Stimulated activated CD8-positive, alpha-beta memory T cell treated with anti-CD3 and anti-CD28 coated beads, Interleukin-7, amount 100 ng/mL, for 1 hour (primary cell): Measurements from ENCODE around the gene MDFI.
A peak's percentile ranks its signal among the peaks of the same experiment; 100 is the strongest.

ENCODE experiments used
- DNase-seq, 2 donors: peaks; one replicate each; pipeline ENCODE4 v3.0.0-alpha.2; 2020; ENCODE audit warnings: low read depth in 2 of 2

The MDFI gene

GRCh38 chr6:41638002-41638934, at the start of gene MDFI:
Gene MDFI (plus strand): TSS chr6:41638468. CDS start chr6:41638750, 282 bp downstream.
- DNase-seq: no peak

DNA sequence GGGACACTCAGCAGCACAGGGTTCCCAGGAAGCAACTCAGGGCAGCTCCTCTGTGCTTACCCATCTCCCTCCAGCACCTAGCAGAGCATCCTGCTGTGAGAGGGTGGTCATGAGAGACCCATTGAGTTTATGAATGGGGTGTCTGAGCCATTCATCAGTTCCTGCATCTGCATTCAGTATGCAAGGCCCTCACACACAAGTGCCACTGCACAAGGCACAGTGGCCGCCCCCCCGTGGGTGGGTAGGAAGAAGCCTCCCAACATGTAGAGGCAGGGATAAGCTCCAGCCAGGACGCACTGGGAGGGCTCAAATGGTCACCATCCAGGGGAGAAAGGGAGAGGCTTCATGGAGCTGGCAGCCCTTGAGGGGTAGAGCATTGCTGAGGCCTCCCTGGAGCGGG, 49.0 kb upstream of the MDFI start:
- no peak for DNase-seq

DNA sequence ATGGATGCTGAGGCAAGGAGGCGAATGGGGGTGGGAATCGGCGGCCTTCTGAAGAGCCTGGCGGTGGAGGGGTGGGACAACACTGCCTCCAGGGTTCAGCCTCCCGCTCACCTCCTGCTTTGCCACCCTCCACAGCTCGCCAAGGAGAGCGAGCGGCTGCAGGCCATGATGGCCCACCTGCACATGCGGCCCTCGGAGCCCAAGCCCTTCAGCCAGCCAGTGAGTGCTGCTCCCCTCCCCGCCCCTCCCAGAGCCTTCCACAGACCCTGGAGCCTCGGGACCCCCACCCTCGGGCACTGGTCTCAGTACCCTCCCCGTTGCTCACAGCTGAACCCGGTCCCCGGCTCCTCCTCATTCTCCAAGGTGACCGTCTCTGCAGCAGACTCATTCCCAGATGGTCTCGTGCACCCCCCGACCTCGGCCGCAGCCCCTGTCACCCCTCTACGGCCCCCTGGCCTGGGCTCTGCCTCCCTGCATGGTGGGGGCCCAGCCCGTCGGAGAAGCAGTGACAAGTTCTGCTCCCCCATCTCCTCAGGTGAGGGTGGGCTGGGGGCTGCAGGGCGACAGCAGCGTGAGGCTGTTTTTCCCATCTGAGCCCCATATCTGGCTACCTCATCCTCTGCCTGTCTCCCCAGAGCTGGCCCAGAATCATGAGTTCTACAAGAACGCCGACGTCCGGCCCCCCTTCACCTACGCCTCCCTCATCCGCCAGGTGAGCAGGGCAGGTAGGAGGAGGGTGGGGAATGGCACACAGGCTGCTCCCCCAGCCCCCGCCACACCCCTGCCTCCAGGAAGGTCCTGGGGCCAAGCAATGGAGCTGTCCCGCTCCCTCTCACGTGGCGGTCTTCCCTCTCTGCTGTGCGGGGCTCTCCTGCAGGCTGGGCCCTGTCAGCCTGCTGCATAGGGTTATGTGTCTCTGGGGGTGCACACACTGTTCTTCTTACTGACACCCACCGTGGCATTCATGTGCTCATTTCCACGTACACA, 48.3 kb upstream of the MDFI start:
- DNase-seq: no peak

GRCh38 chr6:41591122-41591521, 47.1 kb upstream of the MDFI start:
- no peak for DNase-seq

GRCh38 chr6:41591859-41592502, 46.3 kb upstream of the MDFI start:
- peak; percentile 57 to 71 for DNase-seq

GRCh38 chr6:41593406-41593805, 44.9 kb upstream of the MDFI start:
- DNase-seq: no peak

GRCh38 chr6:41593839-41594238, 44.4 kb upstream of the MDFI start:
- DNase-seq: no peak

- DNase-seq: no peak
Observed at GRCh38 chr6:41594326-41594725, 43.9 kb upstream of the MDFI start.

DNA sequence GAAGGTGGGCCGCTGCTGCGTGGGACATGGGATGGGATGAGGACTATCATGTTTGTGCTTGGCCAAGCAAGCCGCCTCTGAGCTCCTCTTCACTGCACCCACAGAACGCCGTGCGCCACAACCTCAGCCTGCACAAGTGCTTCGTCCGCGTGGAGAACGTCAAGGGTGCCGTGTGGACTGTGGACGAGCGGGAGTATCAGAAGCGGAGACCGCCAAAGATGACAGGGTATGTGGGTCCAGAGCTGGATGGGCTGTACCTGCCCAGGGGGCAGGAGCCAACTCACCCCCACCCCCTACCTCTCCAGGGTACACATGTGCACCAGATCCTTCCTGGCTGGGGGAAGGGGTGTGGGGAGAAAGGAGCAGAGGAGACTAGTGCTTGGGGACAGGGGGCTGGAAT, 43.5 kb upstream of the MDFI start:
- DNase-seq: no peak

DNA sequence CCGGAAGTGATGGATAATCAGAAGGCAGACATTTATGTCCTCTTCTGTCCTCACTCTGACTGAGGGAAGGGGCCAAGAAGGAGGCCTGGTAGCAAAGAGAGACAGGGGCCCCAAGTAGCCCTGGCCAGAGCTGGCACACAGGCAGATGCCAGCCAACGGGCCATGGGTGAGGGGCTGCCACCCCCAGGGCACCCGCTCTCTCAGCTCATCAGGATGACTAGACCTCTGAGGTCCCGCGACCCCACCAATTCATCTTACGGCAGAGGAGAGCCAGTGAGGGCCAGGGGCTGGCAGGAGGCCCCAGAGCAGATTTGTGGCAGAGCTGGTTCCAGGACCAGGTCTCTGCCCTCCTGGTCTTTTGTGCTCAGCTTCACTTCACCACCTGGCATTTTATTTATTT, 43.1 kb upstream of the MDFI start:
- DNase-seq: no peak

- no peak for DNase-seq
Observed at GRCh38 chr6:41596096-41596685, 42.1 kb upstream of the MDFI start.

DNA sequence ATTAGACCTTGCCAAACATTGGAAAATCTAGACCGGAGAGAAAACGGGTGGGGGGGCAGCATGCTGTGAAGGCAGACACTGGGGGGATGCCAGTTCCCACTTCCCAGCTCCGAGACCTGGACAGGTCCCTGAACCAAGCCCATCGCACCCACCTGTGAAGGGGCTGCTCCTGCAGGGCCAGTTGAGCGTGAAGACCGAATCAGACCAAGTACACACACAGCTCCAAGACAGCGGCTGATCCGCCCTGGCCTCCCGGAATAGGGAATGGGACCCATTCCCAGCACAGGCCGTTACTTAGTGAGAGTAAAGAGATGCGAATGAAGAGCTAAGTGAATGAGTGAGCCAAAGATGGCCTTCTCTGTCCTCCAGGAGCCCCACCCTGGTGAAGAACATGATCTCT, 41.5 kb upstream of the MDFI start:
- DNase-seq: no peak

DNA sequence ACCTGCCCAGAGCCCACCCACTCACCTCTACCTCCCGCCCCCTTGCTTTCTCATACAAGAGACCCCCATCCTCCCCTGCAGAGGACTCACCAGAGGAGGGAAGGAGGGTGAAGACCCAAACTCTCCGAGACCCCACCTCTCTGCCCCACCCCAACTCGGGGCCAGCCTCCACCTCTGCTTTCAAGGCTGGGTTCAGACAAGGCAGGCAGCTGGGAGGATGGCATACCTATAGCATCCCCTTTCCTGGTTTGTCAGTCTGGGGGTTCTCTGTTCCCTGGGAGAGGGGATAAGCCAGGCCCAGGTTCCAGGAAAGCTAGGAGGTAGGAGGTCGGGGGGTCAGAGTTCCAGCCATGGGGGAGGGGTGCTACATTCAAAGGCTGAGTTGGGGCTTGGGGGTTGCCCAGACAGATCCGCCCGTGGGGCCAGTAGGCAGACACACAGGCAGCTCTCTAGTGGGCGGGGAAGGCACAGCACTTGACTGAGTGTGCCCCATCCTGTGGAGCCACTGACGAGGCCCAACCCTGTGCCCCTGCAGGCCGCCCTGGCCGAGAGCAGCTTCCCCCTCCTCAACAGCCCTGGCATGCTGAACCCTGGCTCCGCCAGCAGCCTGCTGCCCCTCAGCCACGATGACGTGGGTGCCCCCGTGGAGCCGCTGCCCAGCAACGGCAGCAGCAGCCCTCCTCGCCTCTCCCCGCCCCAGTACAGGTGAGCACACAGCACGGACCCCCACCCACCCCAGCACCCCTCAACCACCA, 40.8 kb upstream of the MDFI start:
- no peak for DNase-seq

- no peak for DNase-seq
Observed at GRCh38 chr6:41598670-41599014, 39.6 kb upstream of the MDFI start.

GRCh38 chr6:41599015-41599851, 39.0 kb upstream of the MDFI start:
- no peak for DNase-seq

- DNase-seq: no peak
Observed at GRCh38 chr6:41599852-41600445, 38.3 kb upstream of the MDFI start.

- no peak for DNase-seq
Observed at GRCh38 chr6:41600499-41601247, 37.6 kb upstream of the MDFI start.

DNA sequence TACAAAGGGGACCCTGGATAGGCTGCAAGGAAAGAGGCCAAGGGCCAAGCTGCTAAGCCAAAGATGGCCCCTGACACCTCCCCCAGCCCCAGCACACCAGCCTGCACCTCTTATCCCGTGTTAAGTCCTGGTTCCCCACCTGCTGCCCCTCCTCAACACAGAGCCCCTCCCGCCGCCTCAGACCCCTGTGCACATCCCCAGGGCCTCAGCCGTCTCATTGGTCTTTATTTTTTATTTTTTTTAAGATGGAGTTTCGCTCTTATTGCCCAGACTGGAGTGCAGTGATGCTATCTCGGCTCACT, 37.1 kb upstream of the MDFI start:
- no peak for DNase-seq

DNA sequence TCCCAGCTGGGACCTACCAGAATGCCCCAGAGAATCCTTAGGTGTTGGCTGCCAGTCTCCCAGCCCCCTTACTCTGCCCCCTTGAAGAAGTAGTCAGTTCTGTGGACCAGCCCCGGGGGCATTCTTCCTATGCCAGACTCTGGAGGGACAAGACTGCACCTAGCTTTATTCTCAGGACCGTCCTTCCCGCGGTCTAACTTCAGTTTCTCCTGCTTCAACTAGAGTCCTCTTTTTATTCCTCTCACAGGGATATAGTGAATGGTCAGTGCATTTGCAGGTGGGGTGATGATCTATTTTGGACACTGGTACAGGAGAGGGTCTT, 35.9 kb upstream of the MDFI start:
- DNase-seq: no peak
